HCT116 (cell line): ENCODE results near the gene PTDSS2. TPM values are rescaled to one million over a fixed set of nuclear protein-coding genes. Genes with fewer than 3 reads are reported as not detected.

Experiments used
- ATAC-seq: fragments of 200-7000 bp; cut with Tn5 transposase; 2 replicates; pipeline ENCODE4 v1.9.1; 2020; ENCODE audit warnings: mild to moderate bottlenecking, moderate library complexity
- BruUV-seq: library from RNA; stranded (reverse); fragments of 400-500 nt; replicated peaks from 2 replicates; lab custom pipeline; 2021; lab: Mats Ljungman, UMichigan
- CTCF ChIA-PET: fragments of 300-600 bp; sonication (Branson Sonifier 250); formaldehyde crosslinking; loops from one replicate; lab custom pipeline; 2021; ENCODE audit warnings: antibody characterized with exemption; lab: Charles Lee
- POLR2A ChIA-PET: fragments of 300-600, 350-600 bp; sonication (Branson Sonifier 250); formaldehyde crosslinking; loops from one replicate; lab custom pipeline; 2021; ENCODE audit warnings: antibody characterized with exemption; lab: Charles Lee
- RAD21 ChIA-PET, 2 experiments: fragments of 300-600 bp; sonication (Branson Sonifier 250); formaldehyde crosslinking; loops; one replicate each; lab custom pipeline; 2023; ENCODE audit warnings: low total read pairs in 2 of 2; ENCODE audit not compliant: uncharacterized antibody in 2 of 2, unreplicated experiment in 2 of 2, low non-redundant PET in 1 of 2; lab: Charles Lee
- DNase-seq: peaks from one replicate; pipeline ENCODE4 v3.0.0-alpha.2; 2010; ENCODE audit warnings: low read depth, low spot score
- H2AFZ ChIP-seq: fragments of 200-600 bp; shearing (Covaris generic), sonication (generic); 2 replicates; pipeline ENCODE4 v1.6.1; 2017; ENCODE audit warnings: low read depth, mixed run types, mixed read lengths, antibody characterized with exemption, low read length; ENCODE audit not compliant: poor library complexity, severe bottlenecking
- H3K27ac ChIP-seq: 2 replicates; pipeline ENCODE4 v1.5.1; 2012; ENCODE audit warnings: low read depth, low read length
- H3K27me3 ChIP-seq: fragments of 200-600 bp; sonication (generic); 2 replicates; pipeline ENCODE4 v1.6.1; 2016; ENCODE audit warnings: mixed run types, low read length, mixed read lengths; ENCODE audit not compliant: insufficient read depth
- H3K36me3 ChIP-seq, 2 experiments: fragments of 200-500 bp in 1 of 2; fragments of 200-600 bp in 1 of 2; sonication (Bioruptor generic) in 1 of 2; sonication (generic) in 1 of 2; 2 replicates each; pipeline versions ENCODE4 v1.5.1 to v1.6.1; 2014 to 2016; ENCODE audit warnings: low read length in 2 of 2, inconsistent platforms in 1 of 2, mixed read lengths in 1 of 2, mixed run types in 1 of 2; ENCODE audit not compliant: insufficient read depth in 2 of 2, control insufficient read depth in 1 of 2
- H3K4me1 ChIP-seq, 2 experiments: fragments of 200-600 bp in 1 of 2; sonication (generic) in 1 of 2; 2 replicates each; pipeline versions ENCODE4 v1.5.1 to v1.6.1; 2012 to 2017; ENCODE audit warnings: low read length in 2 of 2, inconsistent platforms in 1 of 2, mild to moderate bottlenecking in 1 of 2, mixed read lengths in 1 of 2, mixed run types in 1 of 2, moderate library complexity in 1 of 2; ENCODE audit not compliant: insufficient read depth in 2 of 2, control insufficient read depth in 1 of 2
- H3K4me2 ChIP-seq: fragments of 200-600 bp; sonication (generic); 2 replicates; pipeline ENCODE4 v1.6.1; 2017; ENCODE audit warnings: mixed run types, low read length, mixed read lengths
- H3K4me3 ChIP-seq, 2 experiments: fragments of 200-600 bp in 1 of 2; sonication (generic) in 1 of 2; replicated peaks in 1 of 2; 2 replicates each; pipeline ENCODE4 v1.5.1; 2011 to 2016; ENCODE audit warnings: low read length in 2 of 2, control low read depth in 1 of 2, low read depth in 1 of 2, mild to moderate bottlenecking in 1 of 2, mixed read lengths in 1 of 2, mixed run types in 1 of 2
- H3K79me2 ChIP-seq: fragments of 200-600 bp; sonication (generic); 2 replicates; pipeline ENCODE4 v1.6.1; 2017; ENCODE audit warnings: mild to moderate bottlenecking, mixed run types, low read length, moderate library complexity, mixed read lengths; ENCODE audit not compliant: insufficient read depth
- H3K9ac ChIP-seq: fragments of 200-600 bp; sonication (generic); 2 replicates; pipeline ENCODE4 v1.6.1; 2016; ENCODE audit warnings: low read length, mixed read lengths
- H3K9me2 ChIP-seq: fragments of 200-600 bp; sonication (generic), shearing (Covaris generic); 2 replicates; pipeline ENCODE4 v1.6.1; 2017; ENCODE audit warnings: mixed run types, mild to moderate bottlenecking, moderate library complexity; ENCODE audit not compliant: insufficient read depth
- H3K9me3 ChIP-seq, 2 experiments: fragments of 200-500 bp in 1 of 2; fragments of 200-600 bp in 1 of 2; sonication (Bioruptor generic) in 1 of 2; sonication (generic) in 1 of 2; 2 replicates each; pipeline ENCODE4 v1.6.1; 2014 to 2017; ENCODE audit warnings: low read length in 2 of 2, mixed read lengths in 2 of 2, inconsistent platforms in 1 of 2, low read depth in 1 of 2, mild to moderate bottlenecking in 1 of 2, mixed run types in 1 of 2, moderate library complexity in 1 of 2; ENCODE audit not compliant: control insufficient read depth in 1 of 2, insufficient read depth in 1 of 2
- H4K20me1 ChIP-seq: fragments of 200-600 bp; sonication (generic), shearing (Covaris generic); 2 replicates; pipeline ENCODE4 v1.6.1; 2017; ENCODE audit warnings: mixed run types, mild to moderate bottlenecking, moderate library complexity; ENCODE audit not compliant: insufficient read depth
- ATF3 ChIP-seq: IDR thresholded peaks from 2 replicates; pipeline ENCODE4 v1.6.1; 2012
- CBX3 ChIP-seq: IDR thresholded peaks from 2 replicates; pipeline ENCODE4 v1.6.1; 2012; ENCODE audit warnings: low read depth
- ELF1 ChIP-seq: IDR thresholded peaks from 2 replicates; pipeline ENCODE4 v1.6.1; 2012; ENCODE audit warnings: low read depth, borderline replicate concordance
- EZH2 ChIP-seq: fragments of 200-600 bp; sonication (generic); IDR thresholded peaks from 2 replicates; pipeline ENCODE4 v1.6.1; 2017; ENCODE audit warnings: antibody characterized with exemption, mixed run types
- EZH2phosphoT487 ChIP-seq: fragments of 200-600 bp; IDR thresholded peaks from 2 replicates; pipeline ENCODE4 v1.6.1; 2018; ENCODE audit warnings: antibody characterized with exemption, borderline replicate concordance
- FOSL1 ChIP-seq: IDR thresholded peaks from 2 replicates; pipeline ENCODE4 v1.6.1; 2012; ENCODE audit warnings: low read depth
- JUND ChIP-seq: IDR thresholded peaks from 2 replicates; pipeline ENCODE4 v1.6.1; 2012
- MAX ChIP-seq: IDR thresholded peaks from 2 replicates; pipeline ENCODE4 v1.6.1; 2012
- RAD21 ChIP-seq: IDR thresholded peaks from 2 replicates; pipeline ENCODE4 v1.6.1; 2012; ENCODE audit warnings: low read depth, mild to moderate bottlenecking
- REST ChIP-seq: IDR thresholded peaks from 2 replicates; pipeline ENCODE4 v1.6.1; 2012; ENCODE audit warnings: low read depth
- TCF7L2 ChIP-seq: IDR thresholded peaks from 2 replicates; pipeline ENCODE4 v1.7.0; 2011; ENCODE audit warnings: borderline replicate concordance, inconsistent platforms; ENCODE audit not compliant: insufficient read depth, insufficient read length; ENCODE audit errors: extremely low read depth
- ZFX ChIP-seq: fragments of 450-650 bp; IDR thresholded peaks from 2 replicates; pipeline ENCODE4 v1.6.1; 2017
- intact Hi-C: fragments of 100-400 bp; cut with micrococcal nuclease; formaldehyde crosslinking; loops from 2 replicates; pipeline ENCODE4 v1.10.0; 2022
- total RNA-seq: library from RNA; stranded (reverse); gene quantifications from one replicate; pipeline ENCODE4 v1.2.1, GENCODE V29; 2021; ENCODE audit not compliant: unreplicated experiment

The PTDSS2 gene
- total RNA-seq, 1 experiment from 2014 or later, result 40.1 TPM

- no peak overlapping the region for H3K27ac ChIP-seq
- no TSS peak for BruUV-seq
- no peak overlapping the region for H3K4me3 ChIP-seq
These were observed 51.7 kb downstream of the PTDSS2 start for GRCh38 chr11:501683-502287.

More at GRCh38 chr11:501683-502287, 51.7 kb downstream of the PTDSS2 start:
- Histone ChIP-seq H3K27me3 (no peaks in the 10 kb centered on the region), H4K20me1 (no peaks in the 10 kb centered on the region), H3K79me2 (peaks cover 34% of the 10 kb centered on the region), H3K9me2 (no peaks in the 10 kb centered on the region), H3K9me3 (no peaks in the 10 kb centered on the region), H3K4me1 (peaks cover 6 to 15% of the 10 kb centered on the region in 2 experiments; a peak in 3 of 4 replicates), H2AFZ (no peak overlapping the region), H3K36me3 (peaks cover 16 to 23% of the 10 kb centered on the region in 2 experiments), H3K9ac (no peak overlapping the region), H3K4me2 (no peak overlapping the region)
- POLR2A ChIA-PET, result interaction anchor here (0.6 kb wide), 1 partner anchor 36 kb away, joined by 3 read pairs; no protein-coding TSS in a partner anchor
- TF ChIP-seq ELF1, result no peak
- no peak for TF ChIP-seq ZFX
- no peak for TF ChIP-seq TCF7L2
- TF ChIP-seq EZH2, result no peak
- TF ChIP-seq RAD21, result no peak
- TF ChIP-seq REST, result no peak
- TF ChIP-seq JUND, result no peak
- no peak for TF ChIP-seq FOSL1
- no peak for TF ChIP-seq EZH2phosphoT487
- TF ChIP-seq MAX, result no peak
- no peak for TF ChIP-seq ATF3
- no peak for TF ChIP-seq CBX3
- CTCF ChIA-PET, result no interaction called here
- RAD21 ChIA-PET, result no interaction called here
- intact Hi-C loops, result no loop called here
- no peak for ATAC-seq
- DNase-seq, result no peak
